ENCODE results near the gene KISS1.

KISS1 gene

GRCh38 chr1:204230211-204230610 lies 33.9 kb upstream of the KISS1 start:
- Histone ChIP-seq H3K36me3 (no peaks in the 10 kb centered on the region), H3K27me3 (no peaks in the 10 kb centered on the region), H3K9me3 (replicated peaks in 1 of 11) (peaks cover 0 to 11% (median 0%) of the 10 kb centered on the region in 11 experiments; a peak in 4 of 22 replicates), H3K4me1 (peaks cover 0 to 19% (median 11%) of the 10 kb centered on the region in 10 experiments; a peak in 13 of 20 replicates), H3K4me2 (0 out of 22 replicates have a peak overlapping the region, but pooled peaks of 2 of the 11 experiments have one; percentile 15 to 46), H3K27ac (peak overlapping the region in 3 of 11 experiments; percentile 25 to 57 (median 28); a peak in 4 of 22 replicates), H3K4me3 (no peak overlapping the region), H3K9ac (no peak overlapping the region), H4K20me1 (no peaks in the 10 kb centered on the region)
- no peak for TF ChIP-seq Cebpa-rat (IDR thresholded peaks at IDR 0.05)

GRCh38 chr1:204228896-204229295 lies 32.6 kb upstream of the KISS1 start:
- Histone ChIP-seq H3K36me3 (no peaks in the 10 kb centered on the region), H3K9me3 (replicated peaks in 1 of 11) (peaks cover 0 to 11% (median 0%) of the 10 kb centered on the region in 11 experiments; a peak in 4 of 22 replicates), H3K4me3 (no peak overlapping the region), H4K20me1 (no peaks in the 10 kb centered on the region), H3K27me3 (no peaks in the 10 kb centered on the region), H3K4me2 (no peak overlapping the region), H3K27ac (no peak overlapping the region), H3K4me1 (peaks cover 0 to 19% (median 11%) of the 10 kb centered on the region in 10 experiments; a peak in 13 of 20 replicates), H3K9ac (no peak overlapping the region)
- TF ChIP-seq Cebpa-rat (IDR thresholded peaks at IDR 0.05): no peak

GRCh38 chr1:204227996-204228785 lies 31.9 kb upstream of the KISS1 start:
- no peaks in the 10 kb centered on the region for H3K27me3 ChIP-seq
- no peaks in the 10 kb centered on the region for H3K36me3 ChIP-seq
- TF ChIP-seq Cebpa-rat (IDR thresholded peaks at IDR 0.05): no peak
- H3K4me3 ChIP-seq: no peak overlapping the region
- H3K9me3 ChIP-seq (replicated peaks in 1 of 11): peaks cover 0 to 11% (median 0%) of the 10 kb centered on the region in 11 experiments; a peak in 4 of 22 replicates
- H3K9ac ChIP-seq: no peak overlapping the region
- H3K27ac ChIP-seq: no peak overlapping the region
- peaks cover 0 to 19% (median 11%) of the 10 kb centered on the region in 10 experiments; a peak in 13 of 20 replicates for H3K4me1 ChIP-seq
- H4K20me1 ChIP-seq: no peaks in the 10 kb centered on the region
- no peak overlapping the region for H3K4me2 ChIP-seq

DNA sequence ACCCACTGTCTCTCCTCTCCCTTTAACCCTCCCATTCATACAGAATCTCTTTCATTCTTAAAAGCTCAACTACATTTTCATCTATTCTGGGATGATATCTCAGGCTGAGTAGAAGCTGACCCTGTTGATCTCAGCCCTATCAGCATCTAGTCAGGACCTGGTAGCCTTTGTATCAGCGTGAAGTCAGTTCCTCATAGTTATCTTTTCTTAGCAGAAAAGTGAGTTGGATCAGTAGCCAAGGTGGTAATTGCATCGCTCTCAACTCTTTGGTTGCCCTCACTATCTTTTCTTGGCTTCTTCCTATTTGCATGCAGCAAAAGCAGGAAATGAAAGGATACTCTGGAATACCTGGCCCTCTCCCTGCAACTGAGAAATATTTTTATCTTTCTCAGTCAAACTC lies 31.1 kb upstream of the KISS1 start:
- H3K27ac ChIP-seq: no peak overlapping the region
- no peaks in the 10 kb centered on the region for H3K36me3 ChIP-seq
- H3K27me3 ChIP-seq: no peaks in the 10 kb centered on the region
- H3K4me3 ChIP-seq: no peak overlapping the region
- H3K4me1 ChIP-seq: peaks cover 0 to 16% (median 12%) of the 10 kb centered on the region in 10 experiments; a peak in 13 of 20 replicates
- H4K20me1 ChIP-seq: no peaks in the 10 kb centered on the region
- no peak for TF ChIP-seq Cebpa-rat (IDR thresholded peaks at IDR 0.05)
- no peak overlapping the region for H3K9ac ChIP-seq
- peaks cover 0 to 9% (median 0%) of the 10 kb centered on the region in 11 experiments; a peak in 4 of 22 replicates for H3K9me3 ChIP-seq (replicated peaks in 1 of 11)
- no peak overlapping the region for H3K4me2 ChIP-seq

- peaks cover 0 to 8% (median 5%) of the 10 kb centered on the region in 10 experiments; a peak in 13 of 20 replicates for H3K4me1 ChIP-seq
- H3K36me3 ChIP-seq: no peaks in the 10 kb centered on the region
- no peak overlapping the region for H3K27ac ChIP-seq
- no peak for TF ChIP-seq Cebpa-rat (IDR thresholded peaks at IDR 0.05)
- H3K4me3 ChIP-seq: no peak overlapping the region
- no peaks in the 10 kb centered on the region for H3K9me3 ChIP-seq (replicated peaks in 1 of 11)
- H3K4me2 ChIP-seq: no peak overlapping the region
- no peaks in the 10 kb centered on the region for H3K27me3 ChIP-seq
- H3K9ac ChIP-seq: no peak overlapping the region
- H4K20me1 ChIP-seq: no peaks in the 10 kb centered on the region
Observed at GRCh38 chr1:204225841-204226735, 29.8 kb upstream of the KISS1 start.

- no peaks in the 10 kb centered on the region for H3K27me3 ChIP-seq
- no peak overlapping the region for H3K4me2 ChIP-seq
- TF ChIP-seq Cebpa-rat (IDR thresholded peaks at IDR 0.05): no peak
- no peaks in the 10 kb centered on the region for H3K9me3 ChIP-seq (replicated peaks in 1 of 11)
- H3K9ac ChIP-seq: no peak overlapping the region
- H3K27ac ChIP-seq: no peak overlapping the region
- H3K4me3 ChIP-seq: no peak overlapping the region
- H3K36me3 ChIP-seq: no peaks in the 10 kb centered on the region
- H4K20me1 ChIP-seq: no peaks in the 10 kb centered on the region
- peaks cover 0 to 8% (median 7%) of the 10 kb centered on the region in 10 experiments; a peak in 12 of 20 replicates for H3K4me1 ChIP-seq
Observed at GRCh38 chr1:204224655-204225054, 28.4 kb upstream of the KISS1 start.

GRCh38 chr1:204223129-204223860 lies 27.0 kb upstream of the KISS1 start:
- Histone ChIP-seq H3K27me3 (no peaks in the 10 kb centered on the region), H3K27ac (no peak overlapping the region), H3K4me1 (peaks cover 0 to 19% (median 11%) of the 10 kb centered on the region in 10 experiments; a peak in 12 of 20 replicates), H3K36me3 (no peaks in the 10 kb centered on the region), H3K4me3 (no peak overlapping the region), H3K9me3 (replicated peaks in 1 of 11) (no peaks in the 10 kb centered on the region), H4K20me1 (no peaks in the 10 kb centered on the region), H3K9ac (no peak overlapping the region), H3K4me2 (no peak overlapping the region)
- no peak for TF ChIP-seq Cebpa-rat (IDR thresholded peaks at IDR 0.05)

DNA sequence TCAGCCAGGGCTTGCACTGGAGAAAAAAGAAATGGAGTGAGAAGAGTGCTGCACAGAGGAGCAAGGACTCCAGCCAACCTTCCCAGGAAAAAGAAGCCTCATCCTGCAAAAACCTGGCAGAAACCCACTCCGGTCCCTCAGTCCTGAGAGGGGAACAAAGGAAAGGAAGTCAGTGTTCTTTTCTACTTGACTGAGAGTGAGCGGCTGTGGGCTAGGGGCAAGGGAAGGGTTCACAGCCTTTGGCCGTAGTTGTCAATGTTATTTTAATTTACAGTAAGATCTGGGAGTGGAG lies 26.4 kb upstream of the KISS1 start:
- TF ChIP-seq Cebpa-rat (IDR thresholded peaks at IDR 0.05): no peak
- Histone ChIP-seq H3K27ac (0 out of 22 replicates have a peak overlapping the region, but pooled peaks of 1 of the 11 experiments have one; percentile 6), H3K4me1 (peaks cover 0 to 21% (median 11%) of the 10 kb centered on the region in 10 experiments; a peak in 12 of 20 replicates), H3K4me3 (no peak overlapping the region), H3K9me3 (replicated peaks in 1 of 11) (no peaks in the 10 kb centered on the region), H3K9ac (no peak overlapping the region), H4K20me1 (no peaks in the 10 kb centered on the region), H3K4me2 (no peak overlapping the region), H3K27me3 (no peaks in the 10 kb centered on the region), H3K36me3 (no peaks in the 10 kb centered on the region)
